Erythroblast (primary cell): ENCODE data around the gene URM1.
A peak's percentile ranks its signal among the peaks of the same experiment; 100 is the strongest.
"Not testable (repeated sequence)": the region's sequence is repeated elsewhere in the genome, so short reads cannot be mapped to it uniquely, and the experiment has no call there.

Source experiments
- DNase-seq, 2 experiments: peaks; one replicate each; lab custom pipeline; 2025; lab: John Stamatoyannopoulos, UW
- GATA1 ChIP-seq: IDR thresholded peaks from 2 replicates; pipeline ENCODE4 v1.6.1; 2011; ENCODE audit warnings: low read depth, mild to moderate bottlenecking, control low read depth, low read length, moderate library complexity
- POLR2A ChIP-seq: IDR thresholded peaks from 2 replicates; pipeline ENCODE4 v1.6.1; 2011; ENCODE audit warnings: mild to moderate bottlenecking, low read length

URM1 gene

GRCh38 chr9:128416014-128416413 is 44.8 kb downstream of the URM1 start:
- DNase-seq, result no peak
- TF ChIP-seq POLR2A (no peak), GATA1 (no peak)

- TF ChIP-seq POLR2A, result no peak
- no peak for TF ChIP-seq GATA1
Measured at GRCh38 chr9:128416432-128417019, 45.4 kb downstream of the URM1 start.

GRCh38 chr9:128419061-128419925 is 48.1 kb downstream of the URM1 start:
- TF ChIP-seq POLR2A (no peak), GATA1 (no peak)
- DNase-seq, result no peak

More at GRCh38 chr9:128416432-128417019, 45.4 kb downstream of the URM1 start:
- no peak for DNase-seq

- DNase-seq, result peak; percentile 60 to 76
- TF ChIP-seq GATA1, result no peak
- no peak for TF ChIP-seq POLR2A
Measured at GRCh38 chr9:128420060-128420650, 49.0 kb downstream of the URM1 start.

- DNase-seq, result peak; percentile 24 to 42
- TF ChIP-seq GATA1 (no peak), POLR2A (no peak)
Measured at GRCh38 chr9:128420651-128421481, 49.7 kb downstream of the URM1 start, which contains the start of gene CERCAM. Gene CERCAM, plus strand, starts transcription at chr9:128420857. Its CDS starts 21 bp downstream, at chr9:128420878.

- TF ChIP-seq GATA1 (no peak), POLR2A (no peak)
- DNase-seq, result no peak
Measured at GRCh38 chr9:128421482-128421996, 50.4 kb downstream of the URM1 start.

GRCh38 chr9:128422022-128422782 is 51.0 kb downstream of the URM1 start:
- DNase-seq, result not testable (repeated sequence)

- TF ChIP-seq POLR2A (no peak), GATA1 (no peak)
- no peak for DNase-seq
Measured at GRCh38 chr9:128422783-128423150, 51.6 kb downstream of the URM1 start.

- not testable (repeated sequence) for DNase-seq
Measured at GRCh38 chr9:128423356-128423755, 52.2 kb downstream of the URM1 start.

GRCh38 chr9:128424268-128424780 is 53.1 kb downstream of the URM1 start:
- DNase-seq, result no peak
- no peak for TF ChIP-seq POLR2A
- TF ChIP-seq GATA1, result no peak

GRCh38 chr9:128428644-128429512 is 57.7 kb downstream of the URM1 start:
- DNase-seq, result no peak
- TF ChIP-seq GATA1, result no peak
- TF ChIP-seq POLR2A, result no peak

GRCh38 chr9:128429513-128430086 is 58.4 kb downstream of the URM1 start:
- TF ChIP-seq GATA1 (no peak), POLR2A (no peak)
- DNase-seq, result no peak
